SK-N-SH treated with all-trans-retinoic acid at 6 μM for 48 hours (cell line): Measurements from ENCODE around the gene ASIC1.

Source experiments
- PATZ1 ChIP-seq: fragments of 250-450 bp; sonication (Bioruptor Pico); IDR thresholded peaks from 2 replicates; pipeline ENCODE4 v1.8.0; 2020; ENCODE audit warnings: mild to moderate bottlenecking, moderate library complexity, borderline replicate concordance
- ZFP3 ChIP-seq: fragments of 250-450 bp; sonication (Bioruptor Pico); IDR thresholded peaks from 2 replicates; pipeline ENCODE4 v1.5.0; 2020; ENCODE audit warnings: mild to moderate bottlenecking, moderate library complexity
- TF ChIP-seq, protein P1 (sequence below): fragments of 250-450 bp; sonication (Bioruptor Pico); IDR thresholded peaks from 2 replicates; pipeline ENCODE4 v1.5.1; 2020; ENCODE audit warnings: low read depth, mild to moderate bottlenecking, moderate library complexity

The ASIC1 gene

DNA sequence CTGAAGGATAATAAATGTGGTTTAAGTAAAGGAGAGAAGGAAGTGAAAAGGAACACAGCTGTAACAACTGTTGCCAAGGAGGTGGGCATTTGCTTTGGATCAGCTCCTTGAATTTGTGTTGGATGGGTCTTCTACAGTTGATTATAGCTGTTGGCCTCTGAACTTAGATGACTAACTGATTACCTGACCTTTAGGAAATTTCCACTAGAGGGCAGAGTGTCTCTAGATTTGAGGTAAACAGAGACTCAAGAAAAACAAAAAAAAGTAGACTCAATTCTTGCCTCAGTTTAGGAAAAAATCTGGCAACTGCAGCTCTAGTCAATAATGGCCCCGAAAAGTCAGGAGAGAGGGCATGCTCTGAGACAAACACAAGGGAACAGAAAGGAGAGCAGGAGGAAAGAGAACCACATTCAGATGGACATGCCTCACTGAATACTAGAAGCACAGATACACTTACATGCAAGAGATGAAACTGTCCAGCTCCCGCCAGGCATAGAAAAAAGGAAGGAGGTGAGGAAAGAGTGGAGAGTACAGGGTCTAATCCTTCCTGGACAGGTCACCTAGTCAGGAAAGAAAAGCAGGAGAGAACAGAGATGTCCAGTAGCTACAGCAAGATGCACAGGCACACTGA, 75.2 kb downstream of the ASIC1 start (continued):
- no peak for TF ChIP-seq PATZ1 (CRISPR knock-in tag)
- TF ChIP-seq ZFP3 (CRISPR knock-in tag) = no peak
- TF ChIP-seq, protein P1, sequence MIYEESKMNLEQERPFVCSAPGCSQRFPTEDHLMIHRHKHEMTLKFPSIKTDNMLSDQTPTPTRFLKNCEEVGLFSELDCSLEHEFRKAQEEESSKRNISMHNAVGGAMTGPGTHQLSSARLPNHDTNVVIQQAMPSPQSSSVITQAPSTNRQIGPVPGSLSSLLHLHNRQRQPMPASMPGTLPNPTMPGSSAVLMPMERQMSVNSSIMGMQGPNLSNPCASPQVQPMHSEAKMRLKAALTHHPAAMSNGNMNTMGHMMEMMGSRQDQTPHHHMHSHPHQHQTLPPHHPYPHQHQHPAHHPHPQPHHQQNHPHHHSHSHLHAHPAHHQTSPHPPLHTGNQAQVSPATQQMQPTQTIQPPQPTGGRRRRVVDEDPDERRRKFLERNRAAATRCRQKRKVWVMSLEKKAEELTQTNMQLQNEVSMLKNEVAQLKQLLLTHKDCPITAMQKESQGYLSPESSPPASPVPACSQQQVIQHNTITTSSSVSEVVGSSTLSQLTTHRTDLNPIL (CRISPR knock-in tag) = no peak
